AG09309 (cell line): ENCODE results near the gene CFAP54.

ENCODE experiments used
- DNase-seq: peaks from one replicate; pipeline ENCODE4 v3.0.0-alpha.2; 2010; ENCODE audit warnings: low read depth
- H3K4me3 ChIP-seq: 2 replicates; pipeline ENCODE4 v1.5.1; 2011; ENCODE audit warnings: mild to moderate bottlenecking, low read depth, low read length, moderate library complexity; ENCODE audit not compliant: control insufficient read depth
- TF ChIP-seq, protein P1 (sequence below): IDR thresholded peaks from 2 replicates; pipeline ENCODE4 v1.5.1; 2011; ENCODE audit warnings: mild to moderate bottlenecking, low read depth, low read length, inconsistent platforms; ENCODE audit not compliant: insufficient read depth, control insufficient read depth; ENCODE audit errors: missing control alignments

CFAP54 gene

DNA sequence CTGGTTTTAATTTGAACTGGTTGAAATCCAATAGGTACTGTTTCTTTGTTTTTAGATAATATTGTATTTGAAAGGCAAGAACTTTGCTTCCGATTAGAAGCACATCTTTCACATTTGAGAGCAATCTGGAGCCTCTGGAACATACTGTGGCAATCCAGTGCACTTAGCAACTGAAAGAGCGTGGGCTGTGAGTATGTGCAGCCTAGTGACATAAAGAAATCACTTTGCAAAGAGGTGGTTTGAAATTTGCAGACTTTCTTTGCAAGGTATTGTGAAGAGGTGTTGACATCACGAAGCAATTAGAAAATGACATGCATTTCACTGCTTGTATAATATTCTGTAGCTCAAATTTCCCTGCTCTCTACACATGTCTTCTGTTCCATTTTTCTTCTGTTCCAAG lies 23.5 kb upstream of the CFAP54 start:
- H3K4me3 ChIP-seq, result no peak overlapping the region
- no peak for DNase-seq
- TF ChIP-seq, protein P1, sequence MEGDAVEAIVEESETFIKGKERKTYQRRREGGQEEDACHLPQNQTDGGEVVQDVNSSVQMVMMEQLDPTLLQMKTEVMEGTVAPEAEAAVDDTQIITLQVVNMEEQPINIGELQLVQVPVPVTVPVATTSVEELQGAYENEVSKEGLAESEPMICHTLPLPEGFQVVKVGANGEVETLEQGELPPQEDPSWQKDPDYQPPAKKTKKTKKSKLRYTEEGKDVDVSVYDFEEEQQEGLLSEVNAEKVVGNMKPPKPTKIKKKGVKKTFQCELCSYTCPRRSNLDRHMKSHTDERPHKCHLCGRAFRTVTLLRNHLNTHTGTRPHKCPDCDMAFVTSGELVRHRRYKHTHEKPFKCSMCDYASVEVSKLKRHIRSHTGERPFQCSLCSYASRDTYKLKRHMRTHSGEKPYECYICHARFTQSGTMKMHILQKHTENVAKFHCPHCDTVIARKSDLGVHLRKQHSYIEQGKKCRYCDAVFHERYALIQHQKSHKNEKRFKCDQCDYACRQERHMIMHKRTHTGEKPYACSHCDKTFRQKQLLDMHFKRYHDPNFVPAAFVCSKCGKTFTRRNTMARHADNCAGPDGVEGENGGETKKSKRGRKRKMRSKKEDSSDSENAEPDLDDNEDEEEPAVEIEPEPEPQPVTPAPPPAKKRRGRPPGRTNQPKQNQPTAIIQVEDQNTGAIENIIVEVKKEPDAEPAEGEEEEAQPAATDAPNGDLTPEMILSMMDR, result no peak

DNA sequence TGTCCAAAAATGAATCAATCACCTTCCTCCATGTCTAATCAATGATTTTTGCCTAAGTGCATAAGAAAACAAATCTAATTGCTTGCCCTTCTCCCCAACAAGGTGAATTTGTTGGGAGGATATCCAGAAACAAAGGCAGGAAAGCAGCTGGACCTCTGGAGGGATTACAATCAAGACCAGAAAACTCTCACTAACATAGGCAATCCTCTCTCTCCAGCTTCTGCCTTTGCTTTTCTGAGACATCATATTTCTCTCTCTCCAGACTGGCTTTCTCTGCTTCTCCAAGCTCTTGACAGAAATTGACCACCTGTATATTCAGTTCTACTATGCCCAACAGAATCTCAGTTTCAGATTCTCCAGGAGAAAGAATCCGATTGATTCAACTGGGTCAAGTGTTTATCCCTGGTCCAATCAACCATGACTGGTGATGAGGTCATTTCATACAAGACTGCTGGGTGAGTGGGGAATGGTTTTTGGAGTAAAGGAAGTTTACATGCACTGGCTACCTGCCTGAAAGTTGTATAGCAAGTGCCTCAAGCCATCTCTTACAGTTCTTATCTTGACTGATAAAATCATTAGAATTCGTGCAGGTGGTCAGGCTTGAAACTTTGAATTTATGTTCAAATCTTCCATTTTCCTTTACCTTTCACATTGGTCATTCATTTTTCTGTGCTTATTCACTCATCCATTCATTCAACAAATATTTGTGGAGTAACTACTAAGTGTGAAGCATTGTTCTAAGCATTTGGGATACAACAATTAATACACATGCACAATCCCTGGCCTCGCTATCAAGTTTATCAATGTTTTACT lies 22.2 kb upstream of the CFAP54 start:
- H3K4me3 ChIP-seq, result no peak overlapping the region
- TF ChIP-seq, protein P1, result no peak
- DNase-seq, result no peak

DNA sequence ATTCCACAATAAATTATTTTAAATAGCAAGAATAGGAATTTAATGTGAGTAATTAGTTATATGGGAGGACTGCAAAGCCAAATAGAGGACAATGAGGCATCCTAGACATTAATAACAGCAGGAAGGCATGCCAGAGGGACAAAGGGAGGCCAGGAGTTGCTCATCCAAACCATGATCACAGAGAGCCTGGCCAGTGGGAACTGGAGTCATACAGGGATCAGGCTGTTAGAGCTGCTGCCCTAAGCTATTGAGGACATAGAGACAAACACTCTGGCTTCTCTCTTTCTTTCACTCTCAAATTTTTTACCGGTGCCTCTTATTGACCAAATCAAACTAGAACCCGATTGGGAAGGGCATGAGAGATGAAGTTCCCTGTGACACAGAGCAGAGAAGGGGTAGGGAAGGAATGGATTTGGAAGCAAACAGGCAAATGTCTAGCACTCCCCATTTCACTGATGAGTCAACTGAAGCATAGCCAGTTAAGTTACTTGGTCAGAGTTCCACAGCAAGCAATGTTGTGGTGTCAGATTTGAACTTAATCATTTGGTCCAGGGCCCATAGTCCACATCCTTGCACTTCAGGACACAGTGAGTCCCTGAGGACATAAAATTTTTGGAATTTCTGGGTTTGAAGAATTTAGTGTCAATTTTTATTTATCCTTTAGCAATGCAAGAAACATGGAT lies 17.9 kb upstream of the CFAP54 start:
- DNase-seq, result peak; percentile 34
- no peak overlapping the region for H3K4me3 ChIP-seq
- TF ChIP-seq, protein P1, result no peak

DNA sequence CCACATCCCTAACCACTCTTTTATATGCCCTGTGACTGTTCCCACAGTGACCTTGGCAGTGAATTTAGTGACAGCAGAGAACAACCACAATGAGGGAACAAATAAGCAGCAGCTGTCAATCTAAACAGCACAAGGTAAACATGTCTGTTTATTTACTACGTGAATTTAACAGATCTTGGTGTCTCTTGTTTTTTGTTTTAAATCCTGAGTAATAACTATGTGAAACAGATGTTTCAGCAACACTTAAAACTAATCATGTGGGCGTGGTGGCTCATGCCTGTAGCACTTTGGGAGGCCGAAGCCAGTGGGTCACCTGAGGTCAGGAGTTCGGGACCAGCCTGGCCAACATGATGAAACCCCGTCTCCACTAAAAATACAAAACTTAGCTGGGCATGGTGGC lies 17.0 kb upstream of the CFAP54 start:
- no peak for DNase-seq
- TF ChIP-seq, protein P1, result no peak

DNA sequence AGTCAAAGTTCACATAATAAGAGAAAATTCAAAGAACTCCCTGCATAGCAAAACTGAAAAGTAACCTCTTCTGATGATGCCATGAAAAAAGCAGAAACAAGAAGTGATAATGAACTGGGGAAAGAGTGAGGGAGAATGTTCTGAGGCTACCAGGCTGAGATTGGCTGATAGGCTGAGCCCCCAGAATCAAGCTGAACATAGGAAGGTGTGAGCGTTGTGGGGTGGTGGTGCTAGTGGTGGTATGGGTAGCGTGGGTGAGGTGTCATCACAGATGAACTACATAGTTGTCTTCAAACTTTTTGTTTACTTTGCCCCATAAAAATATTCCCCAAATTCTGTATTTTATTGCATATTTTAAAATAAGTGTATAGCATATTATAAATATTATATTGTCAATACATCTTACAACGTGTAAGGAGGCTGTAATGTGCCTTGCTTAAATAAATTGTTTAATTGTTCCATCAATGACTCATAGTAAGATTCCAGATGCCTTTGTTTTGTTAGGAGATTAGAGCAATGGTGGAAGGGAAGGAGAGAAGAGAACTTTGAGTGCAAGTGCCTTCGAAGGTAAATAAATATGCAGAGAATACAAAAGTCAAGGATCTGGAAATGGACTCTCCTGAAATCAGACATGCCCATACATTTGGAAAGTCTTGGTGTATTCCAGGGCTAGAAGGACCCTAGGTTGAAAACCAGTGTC lies 15.8 kb upstream of the CFAP54 start:
- TF ChIP-seq, protein P1, result no peak
- no peak overlapping the region for H3K4me3 ChIP-seq

More for the DNA sequence above, 17.0 kb upstream of the CFAP54 start:
- H3K4me3 ChIP-seq, result no peak overlapping the region

DNA sequence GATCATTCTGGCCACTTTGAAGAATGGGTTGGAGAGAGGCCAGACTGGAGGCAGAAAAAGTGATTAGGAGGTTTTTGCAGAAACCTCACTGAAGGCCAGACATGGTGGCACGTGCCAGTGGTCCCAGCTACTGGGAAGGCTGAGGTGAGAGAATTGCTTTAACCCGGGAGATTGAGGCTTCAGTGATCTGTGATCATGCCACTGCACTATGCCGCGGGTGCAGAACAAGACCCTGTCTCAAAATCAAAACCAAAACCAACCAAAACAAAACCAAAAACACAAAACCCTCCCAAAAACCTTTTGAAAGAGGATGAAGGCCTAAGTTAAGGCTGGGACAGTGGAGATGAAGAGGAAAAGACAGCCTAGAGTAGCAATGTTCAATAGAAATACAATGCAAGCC lies 15.2 kb upstream of the CFAP54 start:
- no peak overlapping the region for H3K4me3 ChIP-seq
- TF ChIP-seq, protein P1, result no peak
- DNase-seq, result no peak

More for the DNA sequence above, 15.8 kb upstream of the CFAP54 start:
- DNase-seq, result no peak
